NCI-H69 (cell line): ENCODE measurements around the gene ATIC.

Experiments used
- DNase-seq: peaks from one replicate; lab custom pipeline; 2025; lab: John Stamatoyannopoulos, UW

ATIC gene

GRCh38 chr2:215399067-215399716, 87.3 kb downstream of the ATIC start:
- DNase-seq: no peak
